ENCODE data around the gene DUSP3.

DNA sequence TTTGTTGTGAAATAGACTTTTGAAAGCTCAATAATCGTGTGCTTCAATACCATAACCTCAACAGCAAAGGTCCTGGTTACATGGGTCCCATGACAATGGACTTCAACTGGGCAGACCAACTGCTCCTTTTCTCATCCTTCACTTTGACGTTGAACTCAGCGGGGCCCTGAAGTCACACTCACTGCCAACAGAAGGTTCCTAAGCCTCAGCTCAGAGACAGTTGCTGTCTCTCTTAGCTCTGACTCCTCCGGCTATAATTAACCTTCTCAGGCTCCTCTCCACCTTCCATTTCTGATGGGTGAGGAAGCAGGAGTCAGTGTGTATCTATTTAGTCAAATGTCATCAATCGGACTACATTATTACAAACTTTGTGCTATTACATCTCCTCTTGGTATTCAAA lies 30.3 kb upstream of the DUSP3 start:
- TF ChIP-seq, protein P1, sequence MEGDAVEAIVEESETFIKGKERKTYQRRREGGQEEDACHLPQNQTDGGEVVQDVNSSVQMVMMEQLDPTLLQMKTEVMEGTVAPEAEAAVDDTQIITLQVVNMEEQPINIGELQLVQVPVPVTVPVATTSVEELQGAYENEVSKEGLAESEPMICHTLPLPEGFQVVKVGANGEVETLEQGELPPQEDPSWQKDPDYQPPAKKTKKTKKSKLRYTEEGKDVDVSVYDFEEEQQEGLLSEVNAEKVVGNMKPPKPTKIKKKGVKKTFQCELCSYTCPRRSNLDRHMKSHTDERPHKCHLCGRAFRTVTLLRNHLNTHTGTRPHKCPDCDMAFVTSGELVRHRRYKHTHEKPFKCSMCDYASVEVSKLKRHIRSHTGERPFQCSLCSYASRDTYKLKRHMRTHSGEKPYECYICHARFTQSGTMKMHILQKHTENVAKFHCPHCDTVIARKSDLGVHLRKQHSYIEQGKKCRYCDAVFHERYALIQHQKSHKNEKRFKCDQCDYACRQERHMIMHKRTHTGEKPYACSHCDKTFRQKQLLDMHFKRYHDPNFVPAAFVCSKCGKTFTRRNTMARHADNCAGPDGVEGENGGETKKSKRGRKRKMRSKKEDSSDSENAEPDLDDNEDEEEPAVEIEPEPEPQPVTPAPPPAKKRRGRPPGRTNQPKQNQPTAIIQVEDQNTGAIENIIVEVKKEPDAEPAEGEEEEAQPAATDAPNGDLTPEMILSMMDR (IDR thresholded peaks at IDR 0.05) = no peak
- no peak for TF ChIP-seq POLR2A (IDR thresholded peaks at IDR 0.05)
